Measurements from ENCODE around the gene SMYD3.

DNA sequence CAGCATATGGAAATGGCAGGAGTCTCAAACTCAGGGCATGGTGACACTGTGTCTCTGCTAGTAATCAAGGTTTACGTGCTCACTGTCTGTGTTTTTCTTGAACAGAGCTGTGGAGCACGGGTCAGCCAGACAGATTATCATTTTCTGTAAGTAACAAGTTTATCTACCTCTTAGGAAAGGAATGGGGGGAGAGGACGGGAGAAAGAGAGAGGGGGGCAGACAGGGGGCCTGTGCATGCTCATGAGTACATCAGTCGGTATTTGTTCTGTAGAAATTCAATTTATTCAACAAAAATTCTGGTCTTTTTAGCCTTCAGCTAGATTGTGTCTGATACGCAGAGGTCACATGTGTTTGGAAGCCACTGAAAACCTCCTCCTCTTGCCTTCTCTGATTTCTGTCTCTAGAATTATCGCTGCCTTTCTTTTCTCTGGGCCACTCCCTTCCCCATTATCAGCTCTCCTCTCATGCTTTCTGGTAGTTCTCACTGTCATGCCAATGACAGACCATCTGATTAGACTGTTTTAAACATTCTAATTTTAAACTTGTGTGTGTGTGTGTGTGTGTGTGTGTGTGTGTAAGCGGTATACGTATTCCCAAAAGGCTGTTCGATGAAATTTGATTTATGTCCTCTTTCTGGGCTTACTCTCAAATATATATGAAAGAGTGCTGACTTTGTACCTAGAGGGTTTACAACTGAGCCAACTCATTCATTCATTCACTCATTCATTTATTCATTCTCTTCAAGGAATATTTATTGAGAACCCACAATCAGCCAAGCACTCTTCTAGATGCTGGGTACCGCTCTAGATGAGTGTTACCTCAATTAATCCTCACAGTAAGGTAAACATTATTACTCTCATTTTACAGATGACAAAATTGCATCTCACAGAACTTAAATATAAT is 715.4 kb downstream of the SMYD3 start:
- TF ChIP-seq, protein P1, sequence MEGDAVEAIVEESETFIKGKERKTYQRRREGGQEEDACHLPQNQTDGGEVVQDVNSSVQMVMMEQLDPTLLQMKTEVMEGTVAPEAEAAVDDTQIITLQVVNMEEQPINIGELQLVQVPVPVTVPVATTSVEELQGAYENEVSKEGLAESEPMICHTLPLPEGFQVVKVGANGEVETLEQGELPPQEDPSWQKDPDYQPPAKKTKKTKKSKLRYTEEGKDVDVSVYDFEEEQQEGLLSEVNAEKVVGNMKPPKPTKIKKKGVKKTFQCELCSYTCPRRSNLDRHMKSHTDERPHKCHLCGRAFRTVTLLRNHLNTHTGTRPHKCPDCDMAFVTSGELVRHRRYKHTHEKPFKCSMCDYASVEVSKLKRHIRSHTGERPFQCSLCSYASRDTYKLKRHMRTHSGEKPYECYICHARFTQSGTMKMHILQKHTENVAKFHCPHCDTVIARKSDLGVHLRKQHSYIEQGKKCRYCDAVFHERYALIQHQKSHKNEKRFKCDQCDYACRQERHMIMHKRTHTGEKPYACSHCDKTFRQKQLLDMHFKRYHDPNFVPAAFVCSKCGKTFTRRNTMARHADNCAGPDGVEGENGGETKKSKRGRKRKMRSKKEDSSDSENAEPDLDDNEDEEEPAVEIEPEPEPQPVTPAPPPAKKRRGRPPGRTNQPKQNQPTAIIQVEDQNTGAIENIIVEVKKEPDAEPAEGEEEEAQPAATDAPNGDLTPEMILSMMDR (IDR thresholded peaks at IDR 0.05; ENCODE audit: borderline replicate concordance, extremely low read depth, low read length, poor library complexity, severe bottlenecking) = no peak
- TF ChIP-seq EZH2 (IDR thresholded peaks at IDR 0.05; ENCODE audit: borderline replicate concordance, low read depth, low read length, severe bottlenecking) = no peak

Measured in DND-41 (cell line).